Glomerular visceral epithelial cell (primary cell): ENCODE results near the gene NISCH.

Source experiments
- DNase-seq: peaks from one replicate; pipeline ENCODE4 v3.0.0-alpha.2; 2016; ENCODE audit errors: extremely low spot score

NISCH gene

GRCh38 chr3:52537165-52537620, 81.8 kb downstream of the NISCH start:
- no peak for DNase-seq

- no peak for DNase-seq
Observed at GRCh38 chr3:52537726-52538421, 82.5 kb downstream of the NISCH start.

DNA sequence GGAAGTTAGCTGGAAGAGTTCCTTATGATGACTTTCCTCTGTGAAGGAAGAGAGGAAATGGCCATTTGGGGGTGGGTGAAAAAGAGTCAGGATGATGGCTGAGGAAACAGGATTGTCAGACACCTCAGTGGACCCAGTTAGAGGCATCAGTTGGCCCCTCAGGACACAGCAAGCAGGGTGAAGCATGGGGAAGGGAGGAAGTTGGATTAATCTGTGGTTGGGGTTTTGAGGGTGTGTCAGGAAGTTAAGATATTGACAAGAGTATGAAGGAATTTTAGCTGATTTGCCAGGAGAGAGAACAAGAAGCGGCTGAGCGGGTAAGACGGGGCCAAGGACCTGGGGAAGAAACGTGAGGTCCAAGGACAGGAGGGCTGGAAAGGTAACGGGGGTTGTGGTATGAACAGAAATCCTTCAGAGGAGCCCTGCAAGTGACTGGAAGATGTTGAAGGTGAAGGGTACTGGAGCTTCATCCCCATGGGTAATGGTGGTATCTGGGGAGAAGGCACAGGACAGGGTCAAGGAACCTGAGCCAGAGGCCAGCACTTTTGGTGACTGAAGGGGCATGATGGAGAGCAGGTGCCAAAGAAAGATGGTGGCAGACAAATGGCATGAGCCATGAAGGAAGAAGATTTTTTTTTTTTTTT, 83.7 kb downstream of the NISCH start:
- DNase-seq = no peak

GRCh38 chr3:52541050-52541449, 85.6 kb downstream of the NISCH start:
- no peak for DNase-seq
